CD4-positive, alpha-beta memory T cell (primary cell): Measurements from ENCODE around the gene FBXW10. TPM values are rescaled to one million over a fixed set of nuclear protein-coding genes. Genes with fewer than 3 reads are reported as not detected.
"Not testable (repeated sequence)": the region's sequence is repeated elsewhere in the genome, so short reads cannot be mapped to it uniquely, and the experiment has no call there.

Experiments
- CTCF ChIA-PET: fragments of 350-600 bp; sonication (Branson Sonifier 250); formaldehyde crosslinking; loops from one replicate; lab custom pipeline; 2021; ENCODE audit warnings: inconsistent platforms; ENCODE audit not compliant: partially characterized antibody; lab: Charles Lee
- POLR2A ChIA-PET: fragments of 350-600 bp; sonication (Branson Sonifier 250); formaldehyde crosslinking; loops from one replicate; lab custom pipeline; 2021; ENCODE audit not compliant: partially characterized antibody; lab: Charles Lee
- DNase-seq, 5 donors: peaks; one replicate each; pipeline versions ENCODE4 v3.0.0 to v3.0.0-alpha.2; 2020 to 2022; ENCODE audit warnings: mixed read lengths in 1 of 5
- H3K27ac ChIP-seq: one replicate; pipeline ENCODE4 v1.7.0; 2013; ENCODE audit warnings: low read depth, low read length
- H3K27me3 ChIP-seq: 2 replicates; pipeline ENCODE4 v1.7.0; 2013; ENCODE audit warnings: mild to moderate bottlenecking, low read length, moderate library complexity; ENCODE audit not compliant: insufficient read depth
- H3K36me3 ChIP-seq: 2 replicates; pipeline ENCODE4 v1.7.0; 2013; ENCODE audit warnings: mild to moderate bottlenecking, low read length, moderate library complexity; ENCODE audit not compliant: insufficient read depth
- H3K4me1 ChIP-seq: 2 replicates; pipeline ENCODE4 v1.7.0; 2013; ENCODE audit warnings: mild to moderate bottlenecking, low read length, moderate library complexity; ENCODE audit not compliant: insufficient read depth
- H3K4me3 ChIP-seq, 2 donors: one replicate each; pipeline ENCODE4 v1.7.0; 2013; ENCODE audit warnings: low read length in 2 of 2, mild to moderate bottlenecking in 1 of 2
- H3K9me3 ChIP-seq, 2 donors: one replicate each; pipeline ENCODE4 v1.7.0; 2013; ENCODE audit warnings: low read length in 2 of 2, control low read depth in 1 of 2; ENCODE audit not compliant: control insufficient read depth in 1 of 2
- H3K27ac Mint-ChIP-seq, 7 donors: one replicate each; pipeline ENCODE4 v1.8.0; 2020 to 2021; ENCODE audit warnings: mixed read lengths in 7 of 7, mild to moderate bottlenecking in 6 of 7, inconsistent platforms in 3 of 7, moderate library complexity in 3 of 7
- H3K27me3 Mint-ChIP-seq, 2 donors: one replicate each; pipeline ENCODE4 v1.8.0; 2020 to 2021; ENCODE audit warnings: mixed read lengths in 2 of 2
- H3K36me3 Mint-ChIP-seq, 2 donors: one replicate each; pipeline ENCODE4 v1.8.0; 2020 to 2021; ENCODE audit warnings: mixed read lengths in 2 of 2, inconsistent platforms in 1 of 2, mild to moderate bottlenecking in 1 of 2
- H3K4me1 Mint-ChIP-seq, 4 donors: one replicate each; pipeline ENCODE4 v1.8.0; 2020 to 2021; ENCODE audit warnings: mixed read lengths in 4 of 4, mild to moderate bottlenecking in 1 of 4
- H3K4me3 Mint-ChIP-seq, 8 donors: one replicate each; pipeline ENCODE4 v1.8.0; 2020 to 2021; ENCODE audit warnings: mixed read lengths in 8 of 8, mild to moderate bottlenecking in 7 of 8, moderate library complexity in 6 of 8, inconsistent platforms in 3 of 8
- H3K9me3 Mint-ChIP-seq, 8 donors: one replicate each; pipeline ENCODE4 v1.8.0; 2020 to 2021; ENCODE audit warnings: mixed read lengths in 8 of 8, mild to moderate bottlenecking in 5 of 8, inconsistent platforms in 3 of 8, moderate library complexity in 1 of 8
- intact Hi-C: fragments of 100-400 bp; cut with micrococcal nuclease; formaldehyde crosslinking; loops from one replicate; pipeline ENCODE4 v1.15.1; 2023
- polyA plus RNA-seq, 2 donors: library from polyadenylated mRNA; unstranded; fragments of 300-500 nt; fragmentation: Illumina TruSeq; gene quantifications; one replicate each; pipeline ENCODE4 v1.2.3, GENCODE V29; 2021
- total RNA-seq, 2 experiments: library from RNA; stranded (reverse); gene quantifications; one replicate each; pipeline ENCODE4 v1.2.3, GENCODE V29; 2021

FBXW10 gene, protein sequence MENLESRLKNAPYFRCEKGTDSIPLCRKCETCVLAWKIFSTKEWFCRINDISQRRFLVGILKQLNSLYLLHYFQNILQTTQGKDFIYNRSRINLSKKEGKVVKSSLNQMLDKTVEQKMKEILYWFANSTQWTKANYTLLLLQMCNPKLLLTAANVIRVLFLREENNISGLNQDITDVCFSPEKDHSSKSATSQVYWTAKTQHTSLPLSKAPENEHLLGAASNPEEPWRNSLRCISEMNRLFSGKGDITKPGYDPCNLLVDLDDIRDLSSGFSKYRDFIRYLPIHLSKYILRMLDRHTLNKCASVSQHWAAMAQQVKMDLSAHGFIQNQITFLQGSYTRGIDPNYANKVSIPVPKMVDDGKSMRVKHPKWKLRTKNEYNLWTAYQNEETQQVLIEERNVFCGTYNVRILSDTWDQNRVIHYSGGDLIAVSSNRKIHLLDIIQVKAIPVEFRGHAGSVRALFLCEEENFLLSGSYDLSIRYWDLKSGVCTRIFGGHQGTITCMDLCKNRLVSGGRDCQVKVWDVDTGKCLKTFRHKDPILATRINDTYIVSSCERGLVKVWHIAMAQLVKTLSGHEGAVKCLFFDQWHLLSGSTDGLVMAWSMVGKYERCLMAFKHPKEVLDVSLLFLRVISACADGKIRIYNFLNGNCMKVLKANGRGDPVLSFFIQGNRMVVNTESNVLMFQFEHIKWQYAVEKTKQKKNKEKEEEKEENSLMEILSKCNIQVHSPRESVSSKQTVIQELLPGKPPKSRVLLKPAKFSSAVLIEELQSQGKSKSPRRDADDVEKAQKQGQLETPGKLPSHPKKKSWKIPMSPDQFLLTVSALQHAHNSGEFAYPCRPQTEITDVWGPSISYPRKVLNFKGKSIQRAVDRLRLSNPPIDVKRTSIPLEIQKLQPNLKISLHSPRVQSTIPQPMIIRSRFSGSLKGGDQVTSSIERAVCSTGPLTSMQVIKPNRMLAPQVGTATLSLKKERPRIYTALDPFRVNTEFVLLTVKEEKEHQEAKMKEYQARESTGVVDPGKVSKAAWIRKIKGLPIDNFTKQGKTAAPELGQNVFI
- total RNA-seq (not detected), polyA plus RNA-seq (not detected)

DNA sequence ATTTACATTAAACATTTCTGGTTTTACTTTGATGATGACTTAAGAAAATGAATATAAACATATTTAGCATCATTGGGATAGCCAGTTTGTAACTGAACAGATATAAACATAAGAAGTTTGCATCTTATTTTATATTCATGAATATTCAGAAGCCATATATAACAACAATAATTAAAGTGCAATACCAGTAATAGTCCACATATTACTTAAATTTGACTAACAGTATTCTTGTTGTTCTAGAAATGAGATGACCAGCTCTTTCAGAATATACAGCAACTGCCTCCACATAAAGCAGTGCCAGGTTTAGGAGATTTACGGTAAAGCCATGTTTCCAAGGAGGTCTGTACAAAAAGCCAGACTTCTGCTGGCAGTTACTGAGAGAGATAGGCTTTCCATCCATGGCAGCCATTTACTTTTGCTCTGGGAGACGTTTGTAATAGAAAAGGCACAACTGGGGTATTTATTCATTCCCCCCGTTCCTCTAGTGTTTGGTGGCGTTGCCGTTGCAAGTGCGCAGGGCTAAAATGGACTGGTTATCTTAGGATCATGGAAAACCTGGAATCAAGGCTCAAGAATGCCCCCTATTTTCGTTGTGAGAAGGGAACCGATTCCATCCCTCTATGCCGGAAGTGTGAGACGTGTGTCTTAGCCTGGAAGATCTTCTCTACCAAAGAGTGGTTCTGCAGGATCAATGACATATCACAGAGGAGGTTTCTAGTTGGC, at the start of gene FBXW10:
Gene FBXW10, plus strand, starts transcription at position 356 of the 723 bp plus-strand sequence. Its CDS starts 191 bp downstream, at position 547.
- H3K27me3 ChIP-seq, H3K4me1 ChIP-seq, H3K36me3 ChIP-seq, intact Hi-C loops, DNase-seq, H3K27ac Mint-ChIP-seq, H3K36me3 Mint-ChIP-seq, H3K27me3 Mint-ChIP-seq, H3K4me3 ChIP-seq, H3K9me3 Mint-ChIP-seq, POLR2A ChIA-PET, H3K4me1 Mint-ChIP-seq, H3K27ac ChIP-seq, H3K9me3 ChIP-seq, H3K4me3 Mint-ChIP-seq, CTCF ChIA-PET: not testable (repeated sequence)

DNA sequence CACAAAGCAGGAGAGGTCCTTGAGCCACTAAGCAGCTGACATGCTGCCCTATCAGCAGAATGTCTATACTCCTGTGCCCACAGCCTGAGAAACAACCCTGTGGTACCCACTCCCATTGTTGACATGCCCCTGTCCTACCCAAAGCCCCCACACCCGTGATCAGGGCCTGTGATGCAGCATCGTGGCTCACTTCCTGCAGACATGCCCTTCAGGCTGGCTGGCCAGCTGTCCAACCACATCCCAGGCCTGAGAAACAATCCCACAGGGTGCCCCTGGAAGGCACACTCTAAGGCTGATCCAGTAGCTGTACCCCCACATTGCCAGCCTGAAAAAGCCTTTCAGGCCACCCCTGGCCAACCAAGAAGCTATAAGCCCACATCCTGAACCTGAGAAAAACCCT, 48.7 kb upstream of the FBXW10 start:
- POLR2A ChIA-PET, H3K27ac ChIP-seq, H3K4me1 ChIP-seq, H3K4me3 Mint-ChIP-seq, H3K4me3 ChIP-seq, H3K36me3 ChIP-seq, H3K36me3 Mint-ChIP-seq, DNase-seq, H3K27me3 Mint-ChIP-seq, intact Hi-C loops, H3K27me3 ChIP-seq, CTCF ChIA-PET, H3K27ac Mint-ChIP-seq, H3K9me3 ChIP-seq, H3K9me3 Mint-ChIP-seq: not testable (repeated sequence)
- peaks cover 2 to 10% (median 8%) of the 10 kb centered on the region in 4 donors for H3K4me1 Mint-ChIP-seq

DNA sequence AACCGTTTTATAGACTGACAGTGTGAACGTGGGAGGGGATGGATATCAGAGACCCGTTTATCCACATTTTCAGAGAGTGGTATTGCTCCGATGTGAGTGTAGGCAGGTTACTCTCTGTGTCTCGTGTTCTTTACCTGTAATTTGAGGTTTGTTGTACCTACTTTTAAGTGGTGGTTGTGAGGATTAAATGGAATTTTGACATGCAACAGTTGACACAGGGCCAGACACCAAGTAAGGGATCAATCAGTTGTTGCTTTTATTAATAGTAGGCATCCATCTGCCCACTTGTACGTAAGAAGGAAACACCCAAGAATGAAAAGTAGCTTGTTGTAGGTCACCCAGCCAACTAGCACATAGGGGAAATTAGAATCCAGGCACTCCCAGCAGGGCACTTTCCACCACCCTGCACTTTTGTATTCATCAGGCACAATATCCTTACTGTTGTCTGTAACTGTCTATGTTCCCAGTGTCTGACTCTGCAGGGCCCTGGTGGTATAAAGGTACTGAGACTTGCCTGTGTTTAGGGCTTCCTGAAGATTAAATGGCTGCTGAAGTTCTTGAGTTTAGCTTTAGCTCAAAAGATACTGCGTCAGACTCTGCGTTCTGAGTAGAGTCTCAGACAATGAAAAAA, 45.3 kb upstream of the FBXW10 start:
- CTCF ChIA-PET: not testable (repeated sequence)
- H3K27ac Mint-ChIP-seq: peak overlapping the region in 6 of 7 donors; percentile 49 to 89 (median 86)

DNA sequence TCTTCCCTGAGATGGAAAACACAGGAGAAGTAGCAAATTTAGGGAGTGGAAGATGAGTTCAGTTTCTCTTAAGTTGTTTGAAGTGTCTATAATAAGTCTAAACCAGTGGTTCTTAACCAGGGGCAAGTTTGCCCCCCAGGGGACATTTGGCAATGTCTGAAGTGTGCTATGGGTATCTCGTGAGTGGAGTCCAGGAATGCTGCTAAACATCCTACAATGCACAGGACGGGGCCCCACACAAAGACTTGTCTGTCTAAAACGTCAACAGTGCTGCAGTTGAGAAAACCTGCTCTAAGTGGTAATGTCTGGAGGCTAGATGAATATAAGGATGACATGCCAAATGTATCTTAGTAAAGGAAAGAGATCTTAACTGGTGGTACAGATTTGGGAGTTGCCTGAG, 37.9 kb upstream of the FBXW10 start:
- H3K27me3 Mint-ChIP-seq, POLR2A ChIA-PET: not testable (repeated sequence)

More for the DNA sequence above, 45.3 kb upstream of the FBXW10 start:
- H3K9me3 ChIP-seq, H3K36me3 Mint-ChIP-seq, H3K9me3 Mint-ChIP-seq, H3K4me1 ChIP-seq, DNase-seq, H3K27me3 ChIP-seq, intact Hi-C loops, H3K36me3 ChIP-seq, H3K27me3 Mint-ChIP-seq, POLR2A ChIA-PET: not testable (repeated sequence)
- H3K4me1 Mint-ChIP-seq: peaks cover 2 to 10% (median 8%) of the 10 kb centered on the region in 4 donors
- H3K4me3 Mint-ChIP-seq: peak overlapping the region; percentile 90 to 94 (median 93)
- peak overlapping the region; percentile 49 for H3K27ac ChIP-seq
- H3K4me3 ChIP-seq: peak overlapping the region in 1 of 2 donors; percentile 65

DNA sequence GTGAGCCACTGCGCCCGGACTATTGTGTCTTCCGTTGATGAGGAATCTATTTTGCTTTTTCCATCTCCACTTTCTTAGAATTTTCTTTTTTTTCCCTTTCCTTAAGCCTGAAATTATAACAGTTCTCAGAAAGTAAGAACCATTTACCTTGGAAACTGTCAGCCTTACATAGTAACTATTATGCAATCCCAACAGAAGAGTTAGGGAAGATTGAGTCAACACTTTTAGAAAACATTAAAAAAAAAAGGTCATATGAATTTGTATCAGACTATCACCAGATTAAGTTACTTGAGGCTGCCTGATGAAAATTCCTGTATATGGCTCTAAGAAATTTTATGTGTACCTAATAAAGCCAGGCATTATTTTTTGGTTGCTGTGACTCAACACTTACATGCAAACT, 35.6 kb upstream of the FBXW10 start:
- H3K27ac ChIP-seq, H3K4me1 Mint-ChIP-seq, POLR2A ChIA-PET, H3K36me3 Mint-ChIP-seq, H3K27me3 Mint-ChIP-seq, intact Hi-C loops, H3K27me3 ChIP-seq, H3K9me3 Mint-ChIP-seq, DNase-seq, H3K9me3 ChIP-seq, H3K4me3 Mint-ChIP-seq, CTCF ChIA-PET, H3K36me3 ChIP-seq, H3K4me1 ChIP-seq, H3K4me3 ChIP-seq, H3K27ac Mint-ChIP-seq: not testable (repeated sequence)

More for the DNA sequence above, 37.9 kb upstream of the FBXW10 start:
- H3K27ac Mint-ChIP-seq, H3K27ac ChIP-seq, H3K4me1 Mint-ChIP-seq, H3K4me3 Mint-ChIP-seq, H3K4me3 ChIP-seq, H3K36me3 ChIP-seq, H3K9me3 ChIP-seq, CTCF ChIA-PET, H3K27me3 ChIP-seq, H3K4me1 ChIP-seq, H3K9me3 Mint-ChIP-seq, DNase-seq, H3K36me3 Mint-ChIP-seq, intact Hi-C loops: not testable (repeated sequence)

DNA sequence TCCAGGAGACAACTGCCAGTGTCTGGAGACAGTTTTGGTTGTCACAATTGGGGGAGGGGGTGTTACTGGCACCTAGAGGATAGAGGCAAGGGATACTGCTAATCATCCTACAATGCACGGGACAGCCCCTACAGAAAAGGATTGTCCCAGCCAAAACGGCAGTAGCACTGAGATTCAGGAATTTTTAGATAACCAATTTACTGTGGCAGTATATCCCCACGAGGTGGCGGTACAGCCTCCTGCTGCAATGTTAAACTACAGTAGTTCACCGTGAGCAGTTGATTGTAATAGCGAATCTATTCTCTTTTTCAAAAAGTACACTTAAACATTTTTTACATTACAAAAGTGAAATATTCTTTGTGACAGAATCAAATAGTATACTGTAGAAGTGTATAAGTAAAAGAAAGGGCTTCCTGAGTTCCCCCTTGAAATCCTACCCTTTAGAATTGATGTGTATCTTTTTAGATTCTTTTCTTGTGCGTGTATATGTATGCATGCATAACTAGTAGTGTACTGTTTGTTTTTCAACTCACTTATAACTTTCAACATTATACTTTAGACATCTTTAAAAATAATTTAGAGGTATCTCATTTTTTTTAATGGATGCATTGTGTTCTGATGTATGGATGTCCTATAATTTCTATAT, 31.4 kb upstream of the FBXW10 start:
- H3K27ac Mint-ChIP-seq, POLR2A ChIA-PET, H3K36me3 ChIP-seq, H3K27me3 ChIP-seq, H3K36me3 Mint-ChIP-seq, H3K9me3 ChIP-seq, H3K4me3 ChIP-seq, H3K4me3 Mint-ChIP-seq, H3K27me3 Mint-ChIP-seq, H3K4me1 ChIP-seq, H3K4me1 Mint-ChIP-seq, H3K27ac ChIP-seq, H3K9me3 Mint-ChIP-seq, intact Hi-C loops: not testable (repeated sequence)
- CTCF ChIA-PET: interaction anchor here (2.0 kb wide), 1 partner anchor 11 kb away, joined by 4 read pairs; no protein-coding TSS in a partner anchor
- peak; percentile 47 to 62 (median 48) for DNase-seq
